Endothelial cell of umbilical vein (primary cell): ENCODE data around the gene PRRX2. TPM values are rescaled to one million over a fixed set of nuclear protein-coding genes. Genes with fewer than 3 reads are reported as not detected.

Source experiments
- BruUV-seq: library from RNA; stranded (reverse); fragments of 400-500 nt; replicated peaks from 2 replicates; lab custom pipeline; 2021; lab: Mats Ljungman, UMichigan
- CTCF ChIA-PET: fragments of 300-600, 350-600 bp; sonication (Branson Sonifier 250); formaldehyde crosslinking; loops from one replicate; lab custom pipeline; 2021; ENCODE audit warnings: antibody characterized with exemption, inconsistent platforms; lab: Charles Lee
- POLR2A ChIA-PET: fragments of 300-600, 350-600 bp; sonication (Branson Sonifier 250); formaldehyde crosslinking; loops from one replicate; lab custom pipeline; 2021; ENCODE audit warnings: antibody characterized with exemption, inconsistent platforms; lab: Charles Lee
- DNase-seq: peaks from one replicate; pipeline ENCODE4 v3.0.0-alpha.2; 2011; ENCODE audit warnings: low read depth, low spot score
- FAIRE-seq: peaks from 2 replicates; lab custom pipeline; 2011; peaks lifted over from hg19 to GRCh38; lab: Jason Lieb, UNC
- H2AFZ ChIP-seq: 2 replicates; pipeline ENCODE4 v1.6.0; 2012; ENCODE audit warnings: low read depth, low read length, control low read depth, inconsistent platforms
- H3K27ac ChIP-seq: 2 replicates; pipeline ENCODE4 v1.5.1; 2011; ENCODE audit warnings: low read depth, mild to moderate bottlenecking, control low read depth, low read length, moderate library complexity; ENCODE audit not compliant: insufficient read depth
- H3K27me3 ChIP-seq, 2 experiments: 2 replicates each; pipeline versions ENCODE4 v1.6.0 to v1.6.1; 2011; ENCODE audit warnings: low read length in 2 of 2, mixed read lengths in 1 of 2; ENCODE audit not compliant: control insufficient read depth in 2 of 2, insufficient read depth in 2 of 2
- H3K36me3 ChIP-seq, 2 experiments: 2 replicates in 1 of 2; 3 replicates in 1 of 2; pipeline ENCODE4 v1.5.1; 2011; ENCODE audit warnings: low read length in 2 of 2, mild to moderate bottlenecking in 1 of 2, moderate library complexity in 1 of 2; ENCODE audit not compliant: control insufficient read depth in 2 of 2, insufficient read depth in 2 of 2; ENCODE audit errors: extremely low read depth in 1 of 2
- H3K4me1 ChIP-seq: 3 replicates; pipeline ENCODE4 v1.5.1; 2011; ENCODE audit warnings: mild to moderate bottlenecking, low read length; ENCODE audit not compliant: control insufficient read depth, insufficient read depth; ENCODE audit errors: extremely low read depth
- H3K4me2 ChIP-seq: 2 replicates; pipeline ENCODE4 v1.6.1; 2011; ENCODE audit warnings: low read length, control low read depth, mixed read lengths; ENCODE audit not compliant: insufficient read depth
- H3K4me3 ChIP-seq, 3 experiments: fragments of 200-600 bp in 1 of 3; sonication (generic), shearing (Covaris generic) in 1 of 3; replicated peaks in 1 of 3; 2 replicates each; pipeline ENCODE4 v1.5.1; 2011 to 2016; ENCODE audit warnings: control low read depth in 3 of 3, low read length in 3 of 3, mild to moderate bottlenecking in 2 of 3, inconsistent platforms in 1 of 3, low read depth in 1 of 3, moderate library complexity in 1 of 3; ENCODE audit not compliant: insufficient read depth in 1 of 3
- H3K79me2 ChIP-seq: 2 replicates; pipeline ENCODE4 v1.6.0; 2012; ENCODE audit warnings: low read length, inconsistent platforms; ENCODE audit not compliant: control insufficient read depth, insufficient read depth
- H3K9ac ChIP-seq: replicated peaks from 2 replicates; pipeline ENCODE3; 2011; ENCODE audit warnings: low read length, control low read depth; ENCODE audit not compliant: insufficient read depth; ENCODE audit errors: extremely low read depth
- H3K9me1 ChIP-seq: replicated peaks from 3 replicates; pipeline ENCODE4 v1.6.0; 2011; ENCODE audit warnings: mild to moderate bottlenecking, low read length; ENCODE audit not compliant: control insufficient read depth, insufficient read depth; ENCODE audit errors: extremely low read depth
- H3K9me3 ChIP-seq: replicated peaks from 2 replicates; pipeline ENCODE4 v1.5.1; 2012; ENCODE audit warnings: low read length, inconsistent platforms; ENCODE audit not compliant: control insufficient read depth, insufficient read depth
- H4K20me1 ChIP-seq: replicated peaks from 2 replicates; pipeline ENCODE3; 2011; ENCODE audit warnings: mild to moderate bottlenecking, low read length; ENCODE audit not compliant: control insufficient read depth, insufficient read depth; ENCODE audit errors: extremely low read depth
- CTCF ChIP-seq, 2 donors: IDR thresholded peaks; 1 replicate in 1 of 2; 2 replicates in 1 of 2; pipeline ENCODE4 v1.5.1; 2011; ENCODE audit warnings: low read length in 2 of 2, mild to moderate bottlenecking in 2 of 2, moderate library complexity in 2 of 2, control low read depth in 1 of 2, inconsistent platforms in 1 of 2, low read depth in 1 of 2; ENCODE audit not compliant: insufficient read depth in 1 of 2; ENCODE audit errors: extremely low read depth in 1 of 2
- EZH2 ChIP-seq: IDR thresholded peaks from 2 replicates; pipeline ENCODE4 v1.6.1; 2012; ENCODE audit warnings: borderline replicate concordance, low read depth, mild to moderate bottlenecking, moderate library complexity, low read length, inconsistent platforms; ENCODE audit not compliant: severe bottlenecking
- GATA2 ChIP-seq: IDR thresholded peaks from 2 replicates; pipeline ENCODE4 v1.7.0; 2011; ENCODE audit warnings: low read depth, mild to moderate bottlenecking, moderate library complexity, mixed read lengths, low read length; ENCODE audit not compliant: insufficient read length, insufficient read depth
- JUN ChIP-seq: IDR thresholded peaks from 2 replicates; pipeline ENCODE4 v1.6.1; 2011; ENCODE audit warnings: borderline replicate concordance, low read depth; ENCODE audit not compliant: insufficient read length, insufficient read depth
- MAX ChIP-seq: IDR thresholded peaks from 2 replicates; pipeline ENCODE4 v1.6.1; 2011; ENCODE audit not compliant: insufficient read depth, insufficient read length
- MYC ChIP-seq: IDR thresholded peaks from one replicate; pipeline ENCODE4 v1.6.1; 2011; ENCODE audit warnings: mild to moderate bottlenecking, low read depth, low read length
- POLR2A ChIP-seq: IDR thresholded peaks from 2 replicates; pipeline ENCODE4 v1.6.1; 2012; ENCODE audit warnings: low read depth, mild to moderate bottlenecking, control low read depth, low read length
- dilution Hi-C: fragments of 300-500 bp; cut with MboI; formaldehyde crosslinking; loops from one replicate; pipeline ENCODE4 v1.15.0; 2019; ENCODE audit warnings: low sequenced_read_pairs; ENCODE audit not compliant: extremely low pct_ligation_motif_present
- intact Hi-C: fragments of 100-400 bp; cut with micrococcal nuclease; formaldehyde crosslinking; loops from one replicate; pipeline ENCODE4 v1.10.0; 2022
- polyA plus RNA-seq, 4 experiments: library from polyadenylated mRNA; depleted of rRNA in 3 of 4; stranded (reverse) in 3 of 4; unstranded in 1 of 4; fragments of >200 nt; gene quantifications; 2 replicates each; pipeline versions ENCODE4 v1.2.1 to v1.2.3, GENCODE V29; 2011 to 2012; ENCODE audit warnings: missing spikeins in 1 of 4
- total RNA-seq: library from RNA; stranded (reverse); gene quantifications from 2 replicates; pipeline ENCODE4 v1.2.3, GENCODE V29; 2021

Gene PRRX2
- total and polyA plus RNA-seq, 2 donors (not counting 3 experiments of a cell fraction or from before 2014, with no cell fraction given) = 0.19 to 0.77 TPM

DNA sequence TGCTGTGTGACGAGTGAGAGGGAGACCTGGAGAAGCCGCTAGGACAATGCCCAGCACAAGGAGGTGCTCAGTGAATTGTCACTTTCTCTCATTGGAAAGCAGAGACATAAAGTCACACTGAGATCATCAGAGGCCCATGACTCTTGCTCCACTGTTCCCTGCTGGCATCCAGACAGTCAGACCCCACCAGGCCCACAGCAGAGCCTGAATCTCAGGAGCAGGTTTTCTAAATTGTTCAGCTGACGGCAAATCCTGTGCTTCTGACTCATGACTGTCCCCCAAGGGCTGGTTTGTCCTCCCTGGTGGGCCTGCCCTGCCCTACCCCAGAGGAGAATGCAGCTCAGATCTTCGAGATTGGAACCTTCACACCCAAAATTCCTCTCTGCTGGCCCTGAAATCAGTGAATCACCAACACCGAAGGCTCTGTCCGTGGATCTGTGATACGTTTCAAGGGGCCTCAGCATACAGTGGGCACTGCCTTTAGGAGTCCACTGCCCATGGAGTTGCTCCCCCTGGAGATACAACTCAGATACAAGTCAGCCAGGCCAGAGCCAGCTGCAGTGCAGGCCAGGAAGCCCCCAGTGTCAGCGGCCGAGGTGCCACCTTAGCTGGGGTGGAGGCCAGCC, 84.7 kb downstream of the PRRX2 start:
- FAIRE-seq (no peak), DNase-seq (no peak)
- Histone ChIP-seq H3K79me2 (no peaks in the 10 kb centered on the region), H3K4me1 (no peaks in the 10 kb centered on the region), H3K4me2 (no peak overlapping the region), H3K36me3 (no peaks in the 10 kb centered on the region), H3K4me3 (no peak overlapping the region), H3K9me3 (no peaks in the 10 kb centered on the region), H4K20me1 (no peaks in the 10 kb centered on the region), H3K9me1 (no peaks in the 10 kb centered on the region), H2AFZ (no peak overlapping the region), H3K27me3 (peaks cover 2 to 6% of the 10 kb centered on the region in 2 experiments), H3K27ac (no peak overlapping the region), H3K9ac (no peak overlapping the region)
- TF ChIP-seq JUN = no peak
- BruUV-seq = no TSS peak
- intact Hi-C loops (no loop called here), dilution Hi-C loops (no loop called here)
- POLR2A ChIA-PET = no interaction called here
- CTCF ChIA-PET = interaction anchor here (1.3 to 5.5 kb wide), 3 partner anchors 11 to 16 kb away, joined by 3 to 28 read pairs (median 4); no protein-coding TSS in a partner anchor

DNA sequence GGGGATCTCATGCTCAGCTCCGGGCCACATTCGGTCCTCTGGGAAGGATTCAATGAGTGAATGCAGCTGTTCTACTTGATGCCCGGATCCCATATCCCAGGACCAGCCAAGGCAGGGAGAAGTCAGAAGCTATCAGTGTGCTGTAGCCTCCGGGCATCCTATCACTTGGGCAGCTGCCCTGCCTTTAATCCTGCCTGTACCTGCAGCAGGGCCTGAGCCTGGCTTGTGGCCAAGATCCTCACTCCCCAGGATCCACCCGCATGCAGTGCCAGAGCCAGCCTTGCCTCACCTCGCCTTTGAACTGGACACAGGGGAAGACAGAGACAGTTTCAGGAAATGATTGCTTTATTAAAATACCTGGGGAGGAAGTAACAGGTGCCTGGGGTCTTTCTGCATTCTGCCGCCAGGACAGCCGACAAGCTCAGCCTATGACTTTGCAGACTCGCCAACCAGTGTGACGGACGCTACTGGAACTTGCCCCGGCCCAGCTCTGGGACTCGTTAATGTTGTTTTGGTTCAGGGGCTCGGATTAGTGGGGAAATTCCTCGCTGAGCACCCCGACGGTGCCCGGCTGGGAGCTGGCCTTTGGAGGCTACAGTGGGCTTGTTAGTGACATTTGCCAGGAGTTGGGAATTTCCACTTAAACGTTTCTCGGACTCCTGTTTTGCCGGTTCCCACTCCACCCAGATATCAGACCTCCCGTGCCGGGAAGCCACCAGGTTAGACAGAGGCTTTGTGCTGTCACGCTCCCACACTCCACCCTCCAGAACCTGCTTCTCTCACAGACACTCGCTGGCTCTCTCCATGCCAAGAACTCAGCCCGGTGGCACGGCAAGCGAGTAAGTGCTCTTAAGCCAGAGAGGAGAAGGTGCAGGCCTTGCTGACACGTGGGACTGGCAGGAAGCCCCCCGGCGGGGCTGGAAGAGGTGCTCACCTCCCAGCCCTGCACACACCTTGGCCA, 86.7 kb downstream of the PRRX2 start:
- H3K4me2 ChIP-seq = no peak overlapping the region
- no peaks in the 10 kb centered on the region for H3K9me1 ChIP-seq
- ChIA-PET CTCF (interaction anchor here (1.0 to 5.5 kb wide), 4 partner anchors 14 to 110 kb away, joined by 3 to 28 read pairs (median 4); no protein-coding TSS in a partner anchor), POLR2A (no interaction called here)
- DNase-seq = no peak
- no peak overlapping the region for H3K4me3 ChIP-seq
- H3K27ac ChIP-seq = no peak overlapping the region
- H3K9me3 ChIP-seq = no peaks in the 10 kb centered on the region
- H3K27me3 ChIP-seq = peaks cover 2 to 6% of the 10 kb centered on the region in 2 experiments
- H3K4me1 ChIP-seq = no peaks in the 10 kb centered on the region
- H3K9ac ChIP-seq = no peak overlapping the region
- intact Hi-C loops (no loop called here), dilution Hi-C loops (no loop called here)
- no peaks in the 10 kb centered on the region for H4K20me1 ChIP-seq
- no TSS peak for BruUV-seq
- no peaks in the 10 kb centered on the region for H3K79me2 ChIP-seq
- no peak overlapping the region for H2AFZ ChIP-seq
- H3K36me3 ChIP-seq = no peaks in the 10 kb centered on the region
- TF ChIP-seq GATA2 (no peak), MAX (no peak), MYC (no peak), JUN (no peak), CTCF (IDR thresholded peaks at IDR 0.05; ENCODE audit: extremely low read depth in 1 of 2, insufficient read depth in 1 of 2, low read depth in 1 of 2, low read length in 2 of 2) (no peak), POLR2A (no peak), EZH2 (no peak)
- FAIRE-seq = no peak
